ENCODE measurements around the gene MCTP1. TPM values are rescaled to one million over a fixed set of nuclear protein-coding genes. Genes with fewer than 3 reads are reported as not detected.

The MCTP1 gene
- total and polyA plus RNA-seq, 7 experiments from 2014 or later, result 0.75 to 38.9 (median 2.3) TPM; not detected in 1

GRCh38 chr5:94778299-94778698 is 506.6 kb downstream of the MCTP1 start:
- Mint-ChIP-seq H3K27ac (no peak overlapping the region), H3K36me3 (peaks cover 0 to 3% (median 0%) of the 10 kb centered on the region in 5 donors), H3K27me3 (peaks cover 3 to 59% (median 5%) of the 10 kb centered on the region in 5 donors), H3K4me1 (no peaks in the 10 kb centered on the region), H3K9me3 (peaks cover 0 to 4% (median 2%) of the 10 kb centered on the region in 11 donors), H3K4me3 (no peak overlapping the region)
- H3K27ac ChIP-seq (ENCODE audit: low read depth, low read length), result no peak overlapping the region
- no peaks in the 10 kb centered on the region for H3K36me3 ChIP-seq (ENCODE audit: control insufficient read depth in 2 of 3, insufficient read depth in 3 of 3, low read length in 3 of 3)
- intact Hi-C loops (cut with micrococcal nuclease), result no loop called here
- no peaks in the 10 kb centered on the region for H3K4me1 ChIP-seq (ENCODE audit: control insufficient read depth in 2 of 2, insufficient read depth in 2 of 2, low read length in 2 of 2)
- no peaks in the 10 kb centered on the region for H3K9me3 ChIP-seq (ENCODE audit: control insufficient read depth in 2 of 3, low read length in 3 of 3)
- DNase-seq, result no peak
- no peaks in the 10 kb centered on the region for H3K27me3 ChIP-seq (ENCODE audit: control insufficient read depth in 2 of 2, insufficient read depth in 2 of 2, low read length in 2 of 2)
- POLR2A ChIA-PET, result no interaction called here
- no peak overlapping the region for H3K4me3 ChIP-seq (ENCODE audit: low read length)
- ATAC-seq, result no peak
- CTCF ChIA-PET, result interaction anchor here (0.5 kb wide), 1 partner anchor 602 kb away, joined by 3 read pairs; no protein-coding TSS in a partner anchor

DNA sequence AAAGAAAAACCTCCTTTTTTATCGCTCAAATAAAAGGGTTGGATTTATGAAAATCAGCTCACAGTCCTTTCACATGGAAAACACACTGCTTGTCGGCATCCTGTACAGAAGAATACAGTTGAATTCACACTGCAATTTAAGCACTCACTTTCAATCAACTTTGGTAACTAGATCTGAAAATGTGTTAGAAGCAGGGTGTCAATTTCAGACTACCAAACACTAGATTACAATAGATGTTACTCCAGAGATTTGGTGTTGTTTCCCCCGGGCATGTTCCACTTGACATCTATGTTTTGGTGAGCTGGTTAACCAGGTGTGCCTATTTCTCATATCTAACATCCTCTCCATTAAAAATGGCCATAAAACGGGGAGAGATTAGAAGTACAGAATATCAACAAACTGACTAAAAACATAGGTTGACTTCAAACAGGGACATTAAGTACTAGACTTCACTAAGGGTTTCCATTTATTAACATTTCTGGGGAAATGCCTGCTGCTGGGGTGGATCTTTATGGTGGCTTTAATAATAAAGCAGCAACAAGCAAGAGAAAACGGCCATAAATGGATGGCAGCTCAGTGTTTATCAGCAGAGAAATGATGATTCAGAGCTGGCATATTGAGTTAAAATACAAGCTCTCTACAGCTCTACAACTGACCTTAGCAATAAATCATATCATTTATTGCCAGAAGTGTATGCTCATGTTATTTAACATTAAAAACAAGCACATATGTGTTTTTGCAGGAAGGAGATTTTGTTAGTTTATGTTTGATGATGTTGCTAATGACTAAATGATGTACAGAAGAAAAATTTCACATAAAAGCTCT is 507.6 kb downstream of the MCTP1 start:
- Histone ChIP-seq H3K27me3 (ENCODE audit: control insufficient read depth in 2 of 2, insufficient read depth in 2 of 2, low read length in 2 of 2) (no peaks in the 10 kb centered on the region), H3K27ac (ENCODE audit: low read depth, low read length) (no peak overlapping the region), H3K4me1 (ENCODE audit: control insufficient read depth in 2 of 2, insufficient read depth in 2 of 2, low read length in 2 of 2) (no peaks in the 10 kb centered on the region), H3K9me3 (ENCODE audit: control insufficient read depth in 2 of 3, low read length in 3 of 3) (no peaks in the 10 kb centered on the region), H3K4me3 (ENCODE audit: low read length) (no peak overlapping the region), H3K36me3 (ENCODE audit: control insufficient read depth in 2 of 3, insufficient read depth in 3 of 3, low read length in 3 of 3) (no peaks in the 10 kb centered on the region)
- intact Hi-C loops (cut with micrococcal nuclease), result no loop called here
- Mint-ChIP-seq H3K9me3 (peaks cover 0 to 5% (median 2%) of the 10 kb centered on the region in 11 donors), H3K4me3 (no peak overlapping the region), H3K4me1 (no peaks in the 10 kb centered on the region), H3K27me3 (peaks cover 3 to 53% (median 5%) of the 10 kb centered on the region in 5 donors), H3K36me3 (peaks cover 0 to 4% (median 0%) of the 10 kb centered on the region in 5 donors), H3K27ac (no peak overlapping the region)
- ATAC-seq (no peak), DNase-seq (no peak)
- CTCF ChIA-PET, result no interaction called here
- POLR2A ChIA-PET, result no interaction called here

- Histone ChIP-seq H3K4me3 (ENCODE audit: low read length) (no peak overlapping the region), H3K36me3 (ENCODE audit: control insufficient read depth in 2 of 3, insufficient read depth in 3 of 3, low read length in 3 of 3) (no peaks in the 10 kb centered on the region), H3K4me1 (ENCODE audit: control insufficient read depth in 2 of 2, insufficient read depth in 2 of 2, low read length in 2 of 2) (no peaks in the 10 kb centered on the region), H3K27me3 (ENCODE audit: control insufficient read depth in 2 of 2, insufficient read depth in 2 of 2, low read length in 2 of 2) (no peaks in the 10 kb centered on the region), H3K9me3 (ENCODE audit: control insufficient read depth in 2 of 3, low read length in 3 of 3) (no peaks in the 10 kb centered on the region), H3K27ac (ENCODE audit: low read depth, low read length) (no peak overlapping the region)
- peaks cover 0 to 4% (median 0%) of the 10 kb centered on the region in 5 donors for H3K36me3 Mint-ChIP-seq
- ChIA-PET CTCF (interaction anchor here (1.2 kb wide), 1 partner anchor 16 kb away, joined by 3 read pairs; no protein-coding TSS in a partner anchor), POLR2A (no interaction called here)
- DNase-seq (no peak), ATAC-seq (no peak)
- intact Hi-C loops (cut with micrococcal nuclease), result no loop called here
- no peak overlapping the region for H3K4me3 Mint-ChIP-seq
- H3K27me3 Mint-ChIP-seq, result peaks cover 1 to 48% (median 5%) of the 10 kb centered on the region in 5 donors
- H3K4me1 Mint-ChIP-seq, result no peaks in the 10 kb centered on the region
- H3K9me3 Mint-ChIP-seq, result peaks cover 0 to 5% (median 2%) of the 10 kb centered on the region in 11 donors
- no peak overlapping the region for H3K27ac Mint-ChIP-seq
Observed at GRCh38 chr5:94776167-94776566, 508.7 kb downstream of the MCTP1 start.

GRCh38 chr5:94775088-94775487 is 509.8 kb downstream of the MCTP1 start:
- no peaks in the 10 kb centered on the region for H3K27me3 ChIP-seq (ENCODE audit: control insufficient read depth in 2 of 2, insufficient read depth in 2 of 2, low read length in 2 of 2)
- peaks cover 0 to 4% (median 0%) of the 10 kb centered on the region in 5 donors for H3K36me3 Mint-ChIP-seq
- no peaks in the 10 kb centered on the region for H3K4me1 Mint-ChIP-seq
- peaks cover 0 to 5% (median 2%) of the 10 kb centered on the region in 11 donors for H3K9me3 Mint-ChIP-seq
- H3K4me3 ChIP-seq (ENCODE audit: low read length), result no peak overlapping the region
- H3K9me3 ChIP-seq (ENCODE audit: control insufficient read depth in 2 of 3, low read length in 3 of 3), result no peaks in the 10 kb centered on the region
- no peaks in the 10 kb centered on the region for H3K36me3 ChIP-seq (ENCODE audit: control insufficient read depth in 2 of 3, insufficient read depth in 3 of 3, low read length in 3 of 3)
- no peak overlapping the region for H3K27ac ChIP-seq (ENCODE audit: low read depth, low read length)
- no peak overlapping the region for H3K4me3 Mint-ChIP-seq
- intact Hi-C loops (cut with micrococcal nuclease), result no loop called here
- DNase-seq (no peak), ATAC-seq (no peak)
- H3K4me1 ChIP-seq (ENCODE audit: control insufficient read depth in 2 of 2, insufficient read depth in 2 of 2, low read length in 2 of 2), result no peaks in the 10 kb centered on the region
- peaks cover 0 to 47% (median 5%) of the 10 kb centered on the region in 5 donors for H3K27me3 Mint-ChIP-seq
- CTCF ChIA-PET, result no interaction called here
- no peak overlapping the region for H3K27ac Mint-ChIP-seq
- POLR2A ChIA-PET, result no interaction called here

- H3K4me3 Mint-ChIP-seq, result no peak overlapping the region
- intact Hi-C loops (cut with micrococcal nuclease), result no loop called here
- POLR2A ChIA-PET, result no interaction called here
- DNase-seq (no peak), ATAC-seq (no peak)
- Histone ChIP-seq H3K4me3 (ENCODE audit: low read length) (no peak overlapping the region), H3K9me3 (ENCODE audit: control insufficient read depth in 2 of 3, low read length in 3 of 3) (no peaks in the 10 kb centered on the region), H3K27ac (ENCODE audit: low read depth, low read length) (no peak overlapping the region), H3K27me3 (ENCODE audit: control insufficient read depth in 2 of 2, insufficient read depth in 2 of 2, low read length in 2 of 2) (no peaks in the 10 kb centered on the region), H3K4me1 (ENCODE audit: control insufficient read depth in 2 of 2, insufficient read depth in 2 of 2, low read length in 2 of 2) (no peaks in the 10 kb centered on the region), H3K36me3 (ENCODE audit: control insufficient read depth in 2 of 3, insufficient read depth in 3 of 3, low read length in 3 of 3) (no peaks in the 10 kb centered on the region)
- H3K4me1 Mint-ChIP-seq, result no peaks in the 10 kb centered on the region
- peaks cover 0 to 5% (median 2%) of the 10 kb centered on the region in 11 donors for H3K9me3 Mint-ChIP-seq
- CTCF ChIA-PET, result no interaction called here
- H3K27me3 Mint-ChIP-seq, result peaks cover 0 to 50% (median 3%) of the 10 kb centered on the region in 5 donors
- no peak overlapping the region for H3K27ac Mint-ChIP-seq
- H3K36me3 Mint-ChIP-seq, result peaks cover 0 to 4% (median 0%) of the 10 kb centered on the region in 5 donors
Observed at GRCh38 chr5:94771742-94772141, 513.2 kb downstream of the MCTP1 start.

GRCh38 chr5:94769996-94770395 is 514.9 kb downstream of the MCTP1 start:
- H3K36me3 Mint-ChIP-seq, result peaks cover 0 to 4% (median 0%) of the 10 kb centered on the region in 5 donors

DNA sequence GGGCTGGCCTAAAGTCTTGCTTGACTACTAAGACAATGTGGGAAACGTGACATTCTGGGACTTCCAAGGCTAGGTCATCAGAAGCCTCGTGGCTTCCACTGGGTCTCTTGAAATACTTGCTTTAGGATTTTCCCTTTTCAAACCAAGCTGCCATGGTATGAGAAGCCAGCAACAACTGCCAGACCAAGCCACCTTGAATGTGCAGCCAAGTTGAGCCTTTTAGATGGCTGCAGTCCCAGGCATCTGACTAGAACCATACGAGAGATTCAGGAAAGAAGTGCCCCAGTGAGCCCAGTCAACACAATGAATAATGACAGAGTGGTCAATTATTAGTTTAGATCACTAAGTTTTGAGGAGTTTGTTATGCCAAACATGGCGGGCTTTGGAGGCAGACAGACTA is 523.1 kb downstream of the MCTP1 start:
- no peaks in the 10 kb centered on the region for H3K9me3 ChIP-seq (ENCODE audit: control insufficient read depth in 2 of 3, low read length in 3 of 3)
- no peak overlapping the region for H3K27ac ChIP-seq (ENCODE audit: low read depth, low read length)
- CTCF ChIA-PET, result no interaction called here
- H3K27me3 Mint-ChIP-seq, result peaks cover 10 to 23% (median 15%) of the 10 kb centered on the region in 5 donors
- H3K4me3 ChIP-seq (ENCODE audit: low read length), result no peak overlapping the region
- no peaks in the 10 kb centered on the region for H3K36me3 ChIP-seq (ENCODE audit: control insufficient read depth in 2 of 3, insufficient read depth in 3 of 3, low read length in 3 of 3)
- intact Hi-C loops (cut with micrococcal nuclease), result no loop called here
- no peak overlapping the region for H3K27ac Mint-ChIP-seq
- no peak overlapping the region for H3K4me3 Mint-ChIP-seq
- no peak for DNase-seq
- H3K27me3 ChIP-seq (ENCODE audit: control insufficient read depth in 2 of 2, insufficient read depth in 2 of 2, low read length in 2 of 2), result no peaks in the 10 kb centered on the region
- no peaks in the 10 kb centered on the region for H3K36me3 Mint-ChIP-seq
- peaks cover 0 to 9% (median 4%) of the 10 kb centered on the region in 11 donors for H3K9me3 Mint-ChIP-seq
- no peaks in the 10 kb centered on the region for H3K4me1 Mint-ChIP-seq
- ATAC-seq, result no peak
- POLR2A ChIA-PET, result no interaction called here
- no peaks in the 10 kb centered on the region for H3K4me1 ChIP-seq (ENCODE audit: control insufficient read depth in 2 of 2, insufficient read depth in 2 of 2, low read length in 2 of 2)

More at GRCh38 chr5:94769996-94770395, 514.9 kb downstream of the MCTP1 start:
- Mint-ChIP-seq H3K4me3 (no peak overlapping the region), H3K27me3 (peaks cover 2 to 41% (median 16%) of the 10 kb centered on the region in 5 donors), H3K27ac (no peak overlapping the region), H3K4me1 (no peaks in the 10 kb centered on the region), H3K9me3 (peaks cover 0 to 8% (median 2%) of the 10 kb centered on the region in 11 donors)
- intact Hi-C loops (cut with micrococcal nuclease), result no loop called here
- DNase-seq, result no peak
- Histone ChIP-seq H3K27me3 (ENCODE audit: control insufficient read depth in 2 of 2, insufficient read depth in 2 of 2, low read length in 2 of 2) (no peaks in the 10 kb centered on the region), H3K4me3 (ENCODE audit: low read length) (no peak overlapping the region), H3K36me3 (ENCODE audit: control insufficient read depth in 2 of 3, insufficient read depth in 3 of 3, low read length in 3 of 3) (no peaks in the 10 kb centered on the region), H3K9me3 (ENCODE audit: control insufficient read depth in 2 of 3, low read length in 3 of 3) (no peaks in the 10 kb centered on the region), H3K4me1 (ENCODE audit: control insufficient read depth in 2 of 2, insufficient read depth in 2 of 2, low read length in 2 of 2) (no peaks in the 10 kb centered on the region), H3K27ac (ENCODE audit: low read depth, low read length) (no peak overlapping the region)
- ChIA-PET POLR2A (no interaction called here), CTCF (no interaction called here)
- ATAC-seq, result no peak

Measured in naive thymus-derived CD4-positive, alpha-beta T cell (primary cell).